Endothelial cell of umbilical vein (primary cell): ENCODE data around the gene RANGRF. TPM values are rescaled to one million over a fixed set of nuclear protein-coding genes. Genes with fewer than 3 reads are reported as not detected.

ENCODE experiments used
- BruUV-seq: library from RNA; stranded (reverse); fragments of 400-500 nt; replicated peaks from 2 replicates; lab custom pipeline; 2021; lab: Mats Ljungman, UMichigan
- CTCF ChIA-PET: fragments of 300-600, 350-600 bp; sonication (Branson Sonifier 250); formaldehyde crosslinking; loops from one replicate; lab custom pipeline; 2021; ENCODE audit warnings: antibody characterized with exemption, inconsistent platforms; lab: Charles Lee
- POLR2A ChIA-PET: fragments of 300-600, 350-600 bp; sonication (Branson Sonifier 250); formaldehyde crosslinking; loops from one replicate; lab custom pipeline; 2021; ENCODE audit warnings: antibody characterized with exemption, inconsistent platforms; lab: Charles Lee
- DNase-seq: peaks from one replicate; pipeline ENCODE4 v3.0.0-alpha.2; 2011; ENCODE audit warnings: low read depth, low spot score
- FAIRE-seq: peaks from 2 replicates; lab custom pipeline; 2011; peaks lifted over from hg19 to GRCh38; lab: Jason Lieb, UNC
- H2AFZ ChIP-seq: 2 replicates; pipeline ENCODE4 v1.6.0; 2012; ENCODE audit warnings: low read depth, low read length, control low read depth, inconsistent platforms
- H3K27ac ChIP-seq: 2 replicates; pipeline ENCODE4 v1.5.1; 2011; ENCODE audit warnings: low read depth, mild to moderate bottlenecking, control low read depth, low read length, moderate library complexity; ENCODE audit not compliant: insufficient read depth
- H3K27me3 ChIP-seq, 2 experiments: 2 replicates each; pipeline versions ENCODE4 v1.6.0 to v1.6.1; 2011; ENCODE audit warnings: low read length in 2 of 2, mixed read lengths in 1 of 2; ENCODE audit not compliant: control insufficient read depth in 2 of 2, insufficient read depth in 2 of 2
- H3K36me3 ChIP-seq, 2 experiments: 2 replicates in 1 of 2; 3 replicates in 1 of 2; pipeline ENCODE4 v1.5.1; 2011; ENCODE audit warnings: low read length in 2 of 2, mild to moderate bottlenecking in 1 of 2, moderate library complexity in 1 of 2; ENCODE audit not compliant: control insufficient read depth in 2 of 2, insufficient read depth in 2 of 2; ENCODE audit errors: extremely low read depth in 1 of 2
- H3K4me1 ChIP-seq: 3 replicates; pipeline ENCODE4 v1.5.1; 2011; ENCODE audit warnings: mild to moderate bottlenecking, low read length; ENCODE audit not compliant: control insufficient read depth, insufficient read depth; ENCODE audit errors: extremely low read depth
- H3K4me2 ChIP-seq: 2 replicates; pipeline ENCODE4 v1.6.1; 2011; ENCODE audit warnings: low read length, control low read depth, mixed read lengths; ENCODE audit not compliant: insufficient read depth
- H3K4me3 ChIP-seq, 3 experiments: fragments of 200-600 bp in 1 of 3; sonication (generic), shearing (Covaris generic) in 1 of 3; replicated peaks in 1 of 3; 2 replicates each; pipeline ENCODE4 v1.5.1; 2011 to 2016; ENCODE audit warnings: control low read depth in 3 of 3, low read length in 3 of 3, mild to moderate bottlenecking in 2 of 3, inconsistent platforms in 1 of 3, low read depth in 1 of 3, moderate library complexity in 1 of 3; ENCODE audit not compliant: insufficient read depth in 1 of 3
- H3K79me2 ChIP-seq: 2 replicates; pipeline ENCODE4 v1.6.0; 2012; ENCODE audit warnings: low read length, inconsistent platforms; ENCODE audit not compliant: control insufficient read depth, insufficient read depth
- H3K9ac ChIP-seq: replicated peaks from 2 replicates; pipeline ENCODE3; 2011; ENCODE audit warnings: low read length, control low read depth; ENCODE audit not compliant: insufficient read depth; ENCODE audit errors: extremely low read depth
- H3K9me1 ChIP-seq: replicated peaks from 3 replicates; pipeline ENCODE4 v1.6.0; 2011; ENCODE audit warnings: mild to moderate bottlenecking, low read length; ENCODE audit not compliant: control insufficient read depth, insufficient read depth; ENCODE audit errors: extremely low read depth
- H3K9me3 ChIP-seq: replicated peaks from 2 replicates; pipeline ENCODE4 v1.5.1; 2012; ENCODE audit warnings: low read length, inconsistent platforms; ENCODE audit not compliant: control insufficient read depth, insufficient read depth
- H4K20me1 ChIP-seq: replicated peaks from 2 replicates; pipeline ENCODE3; 2011; ENCODE audit warnings: mild to moderate bottlenecking, low read length; ENCODE audit not compliant: control insufficient read depth, insufficient read depth; ENCODE audit errors: extremely low read depth
- EZH2 ChIP-seq: IDR thresholded peaks from 2 replicates; pipeline ENCODE4 v1.6.1; 2012; ENCODE audit warnings: borderline replicate concordance, low read depth, mild to moderate bottlenecking, moderate library complexity, low read length, inconsistent platforms; ENCODE audit not compliant: severe bottlenecking
- FOS ChIP-seq: IDR thresholded peaks from 2 replicates; pipeline ENCODE4 v1.6.1; 2011; ENCODE audit warnings: mild to moderate bottlenecking, low read length, moderate library complexity, borderline replicate concordance; ENCODE audit not compliant: insufficient read depth
- GATA2 ChIP-seq: IDR thresholded peaks from 2 replicates; pipeline ENCODE4 v1.7.0; 2011; ENCODE audit warnings: low read depth, mild to moderate bottlenecking, moderate library complexity, mixed read lengths, low read length; ENCODE audit not compliant: insufficient read length, insufficient read depth
- JUN ChIP-seq: IDR thresholded peaks from 2 replicates; pipeline ENCODE4 v1.6.1; 2011; ENCODE audit warnings: borderline replicate concordance, low read depth; ENCODE audit not compliant: insufficient read length, insufficient read depth
- POLR2A ChIP-seq: IDR thresholded peaks from 2 replicates; pipeline ENCODE4 v1.6.1; 2012; ENCODE audit warnings: low read depth, mild to moderate bottlenecking, control low read depth, low read length
- dilution Hi-C: fragments of 300-500 bp; cut with MboI; formaldehyde crosslinking; loops from one replicate; pipeline ENCODE4 v1.15.0; 2019; ENCODE audit warnings: low sequenced_read_pairs; ENCODE audit not compliant: extremely low pct_ligation_motif_present
- intact Hi-C: fragments of 100-400 bp; cut with micrococcal nuclease; formaldehyde crosslinking; loops from one replicate; pipeline ENCODE4 v1.10.0; 2022
- polyA plus RNA-seq, 4 experiments: library from polyadenylated mRNA; depleted of rRNA in 3 of 4; stranded (reverse) in 3 of 4; unstranded in 1 of 4; fragments of >200 nt; gene quantifications; 2 replicates each; pipeline versions ENCODE4 v1.2.1 to v1.2.3, GENCODE V29; 2011 to 2012; ENCODE audit warnings: missing spikeins in 1 of 4
- total RNA-seq: library from RNA; stranded (reverse); gene quantifications from 2 replicates; pipeline ENCODE4 v1.2.3, GENCODE V29; 2021
- TF ChIP-seq, protein P1 (sequence below): IDR thresholded peaks from 2 replicates; pipeline ENCODE4 v1.6.1; 2011; ENCODE audit not compliant: insufficient read depth, insufficient read length
- TF ChIP-seq, protein P2 (sequence below), 2 donors: IDR thresholded peaks; 1 replicate in 1 of 2; 2 replicates in 1 of 2; pipeline ENCODE4 v1.5.1; 2011; ENCODE audit warnings: low read length in 2 of 2, mild to moderate bottlenecking in 2 of 2, moderate library complexity in 2 of 2, control low read depth in 1 of 2, inconsistent platforms in 1 of 2, low read depth in 1 of 2; ENCODE audit not compliant: insufficient read depth in 1 of 2; ENCODE audit errors: extremely low read depth in 1 of 2

Gene RANGRF
- total and polyA plus RNA-seq, 2 donors (not counting 3 experiments of a cell fraction or from before 2014, with no cell fraction given): 36.5 to 52.7 TPM

DNA sequence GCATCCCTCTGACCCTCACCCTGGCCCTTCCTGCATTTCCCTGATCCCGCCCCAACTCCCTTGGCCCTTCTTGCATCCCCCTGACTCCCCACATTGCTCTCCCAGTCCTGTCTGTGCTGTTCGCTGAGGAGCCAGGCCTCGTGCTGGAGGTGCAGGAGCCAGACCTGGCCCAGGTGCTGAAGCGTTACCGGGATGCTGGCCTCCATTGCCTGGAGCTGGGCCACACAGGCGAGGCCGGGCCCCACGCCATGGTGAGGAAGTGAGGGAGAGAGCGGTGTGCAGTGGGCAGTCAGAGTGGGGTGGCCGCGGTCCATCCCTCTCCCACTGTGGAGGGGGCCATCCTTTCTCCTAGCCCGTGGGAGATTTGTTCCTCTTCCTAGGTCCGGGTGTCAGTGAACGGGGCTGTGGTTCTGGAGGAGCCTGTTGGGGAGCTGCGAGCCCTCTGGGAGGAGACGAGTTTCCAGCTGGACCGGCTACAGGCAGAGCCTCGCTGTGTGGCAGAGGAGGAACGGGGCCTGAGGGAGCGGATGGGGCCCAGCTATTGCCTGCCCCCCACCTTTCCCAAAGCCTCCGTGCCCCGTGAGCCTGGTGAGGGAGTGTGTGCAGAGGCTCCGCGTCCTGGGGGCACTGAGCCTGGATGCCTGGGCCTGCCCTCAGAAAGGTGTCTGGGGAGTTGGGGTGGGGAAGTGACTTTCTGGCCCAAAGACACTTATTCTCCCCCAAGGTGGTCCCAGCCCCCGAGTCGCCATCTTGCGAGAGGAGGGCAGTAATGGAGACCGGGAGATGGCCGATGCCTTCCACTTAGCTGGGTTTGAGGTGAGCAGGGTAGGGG is 21.6 kb upstream of the RANGRF start:
- no TSS peak for BruUV-seq
- CTCF ChIA-PET: no interaction called here
- DNase-seq: no peak
- H3K36me3 ChIP-seq: peaks cover 9 to 38% of the 10 kb centered on the region in 2 experiments
- no peaks in the 10 kb centered on the region for H4K20me1 ChIP-seq
- H3K9me1 ChIP-seq: no peaks in the 10 kb centered on the region
- H3K27me3 ChIP-seq: no peaks in the 10 kb centered on the region
- intact Hi-C loops (no loop called here), dilution Hi-C loops (no loop called here)
- TF ChIP-seq POLR2A (no peak), GATA2 (no peak), FOS (no peak), EZH2 (no peak), JUN (no peak)
- TF ChIP-seq, protein P1, sequence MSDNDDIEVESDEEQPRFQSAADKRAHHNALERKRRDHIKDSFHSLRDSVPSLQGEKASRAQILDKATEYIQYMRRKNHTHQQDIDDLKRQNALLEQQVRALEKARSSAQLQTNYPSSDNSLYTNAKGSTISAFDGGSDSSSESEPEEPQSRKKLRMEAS: no peak
- TF ChIP-seq, protein P2, sequence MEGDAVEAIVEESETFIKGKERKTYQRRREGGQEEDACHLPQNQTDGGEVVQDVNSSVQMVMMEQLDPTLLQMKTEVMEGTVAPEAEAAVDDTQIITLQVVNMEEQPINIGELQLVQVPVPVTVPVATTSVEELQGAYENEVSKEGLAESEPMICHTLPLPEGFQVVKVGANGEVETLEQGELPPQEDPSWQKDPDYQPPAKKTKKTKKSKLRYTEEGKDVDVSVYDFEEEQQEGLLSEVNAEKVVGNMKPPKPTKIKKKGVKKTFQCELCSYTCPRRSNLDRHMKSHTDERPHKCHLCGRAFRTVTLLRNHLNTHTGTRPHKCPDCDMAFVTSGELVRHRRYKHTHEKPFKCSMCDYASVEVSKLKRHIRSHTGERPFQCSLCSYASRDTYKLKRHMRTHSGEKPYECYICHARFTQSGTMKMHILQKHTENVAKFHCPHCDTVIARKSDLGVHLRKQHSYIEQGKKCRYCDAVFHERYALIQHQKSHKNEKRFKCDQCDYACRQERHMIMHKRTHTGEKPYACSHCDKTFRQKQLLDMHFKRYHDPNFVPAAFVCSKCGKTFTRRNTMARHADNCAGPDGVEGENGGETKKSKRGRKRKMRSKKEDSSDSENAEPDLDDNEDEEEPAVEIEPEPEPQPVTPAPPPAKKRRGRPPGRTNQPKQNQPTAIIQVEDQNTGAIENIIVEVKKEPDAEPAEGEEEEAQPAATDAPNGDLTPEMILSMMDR (IDR thresholded peaks at IDR 0.05; ENCODE audit: extremely low read depth in 1 of 2, insufficient read depth in 1 of 2, low read depth in 1 of 2, low read length in 2 of 2): no peak
- H3K9ac ChIP-seq: no peak overlapping the region
- POLR2A ChIA-PET: no interaction called here
- no peak overlapping the region for H3K4me2 ChIP-seq
- no peaks in the 10 kb centered on the region for H3K9me3 ChIP-seq
- no peaks in the 10 kb centered on the region for H3K4me1 ChIP-seq
- FAIRE-seq: no peak
- H3K27ac ChIP-seq: no peak overlapping the region
- no peaks in the 10 kb centered on the region for H3K79me2 ChIP-seq
- H3K4me3 ChIP-seq: no peak overlapping the region
- no peak overlapping the region for H2AFZ ChIP-seq
